Transverse colon (tissue), 4 donors: ENCODE results near the gene MGAT5.

Experiments
- CTCF ChIP-seq, 5 experiments: fragments of 200-600 bp in 3 of 5; fragments of 450-650 bp in 2 of 5; sonication (generic) in 3 of 5; IDR thresholded peaks; 1 replicate in 2 of 5; 2 replicates in 3 of 5; pipeline ENCODE4 v1.5.1; 2016 to 2017; ENCODE audit warnings: antibody characterized with exemption in 5 of 5, inconsistent platforms in 3 of 5, mild to moderate bottlenecking in 2 of 5, moderate library complexity in 1 of 5
- EP300 ChIP-seq: sonication (generic); formaldehyde crosslinking; IDR thresholded peaks from one replicate; pipeline ENCODE4 v1.6.1; 2017; ENCODE audit warnings: antibody characterized with exemption, low read depth
- POLR2A ChIP-seq: fragments of 450-650 bp; IDR thresholded peaks from one replicate; pipeline ENCODE4 v1.6.1; 2016; ENCODE audit warnings: antibody characterized with exemption, mild to moderate bottlenecking, moderate library complexity
- POLR2AphosphoS5 ChIP-seq, 3 donors: sonication (generic); formaldehyde crosslinking; IDR thresholded peaks; one replicate each; pipeline ENCODE4 v1.6.1; 2016; ENCODE audit warnings: antibody characterized with exemption in 3 of 3

- TF ChIP-seq CTCF (IDR thresholded peaks at IDR 0.05), result no peak
- no peak for TF ChIP-seq POLR2A
- TF ChIP-seq POLR2AphosphoS5 (IDR thresholded peaks at IDR 0.05), result no peak
- TF ChIP-seq EP300, result no peak
Measured at GRCh38 chr2:134225173-134225572, 28.7 kb upstream of the MGAT5 start.
